HG03342 (cell line): ENCODE data around the gene RAD18.

Source experiments
- ATAC-seq: cut with Tn5 transposase; IDR thresholded peaks from one replicate; pipeline ENCODE4 v1.9.1; 2021; ENCODE audit warnings: mild to moderate bottlenecking, moderate library complexity; ENCODE audit not compliant: unreplicated experiment

Gene RAD18, protein sequence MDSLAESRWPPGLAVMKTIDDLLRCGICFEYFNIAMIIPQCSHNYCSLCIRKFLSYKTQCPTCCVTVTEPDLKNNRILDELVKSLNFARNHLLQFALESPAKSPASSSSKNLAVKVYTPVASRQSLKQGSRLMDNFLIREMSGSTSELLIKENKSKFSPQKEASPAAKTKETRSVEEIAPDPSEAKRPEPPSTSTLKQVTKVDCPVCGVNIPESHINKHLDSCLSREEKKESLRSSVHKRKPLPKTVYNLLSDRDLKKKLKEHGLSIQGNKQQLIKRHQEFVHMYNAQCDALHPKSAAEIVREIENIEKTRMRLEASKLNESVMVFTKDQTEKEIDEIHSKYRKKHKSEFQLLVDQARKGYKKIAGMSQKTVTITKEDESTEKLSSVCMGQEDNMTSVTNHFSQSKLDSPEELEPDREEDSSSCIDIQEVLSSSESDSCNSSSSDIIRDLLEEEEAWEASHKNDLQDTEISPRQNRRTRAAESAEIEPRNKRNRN

DNA sequence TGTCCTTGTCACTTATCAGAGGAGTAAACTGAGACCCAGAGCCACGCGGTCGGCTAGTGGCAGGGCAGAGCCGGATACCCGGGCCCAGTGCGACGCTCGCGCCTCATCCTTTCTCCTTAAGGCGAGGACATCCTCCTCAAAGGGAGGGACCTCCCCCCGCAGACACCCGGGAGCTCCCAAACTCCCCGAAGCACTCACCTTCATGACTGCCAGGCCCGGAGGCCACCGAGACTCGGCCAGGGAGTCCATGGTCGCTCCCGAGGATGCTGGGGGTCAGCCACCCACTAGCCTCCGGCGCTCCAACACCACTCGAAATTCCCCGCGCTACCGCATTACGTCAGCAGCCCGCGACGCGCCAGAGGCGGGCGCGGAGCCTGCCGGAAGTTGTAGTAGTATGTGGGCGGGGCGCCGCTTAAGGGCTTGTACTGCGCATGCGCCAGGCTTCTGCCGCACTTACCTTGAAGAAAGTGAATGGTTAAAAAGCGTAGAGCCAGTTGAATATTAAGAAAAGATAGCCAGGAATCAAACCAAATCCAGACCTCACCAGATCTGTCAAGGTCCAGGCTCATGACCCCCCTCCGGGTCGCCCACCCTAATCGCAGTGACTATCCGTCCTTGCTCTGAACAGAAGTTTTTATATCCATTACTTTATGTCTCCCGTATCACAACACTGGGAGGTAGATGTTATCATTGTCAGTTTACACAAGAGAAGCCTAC, at the start of gene RAD18:
TSS of gene RAD18 (minus strand) at position 336 of the 717 bp plus-strand sequence. CDS start at position 249, 87 bp downstream.
- peak; percentile 89 for ATAC-seq

DNA sequence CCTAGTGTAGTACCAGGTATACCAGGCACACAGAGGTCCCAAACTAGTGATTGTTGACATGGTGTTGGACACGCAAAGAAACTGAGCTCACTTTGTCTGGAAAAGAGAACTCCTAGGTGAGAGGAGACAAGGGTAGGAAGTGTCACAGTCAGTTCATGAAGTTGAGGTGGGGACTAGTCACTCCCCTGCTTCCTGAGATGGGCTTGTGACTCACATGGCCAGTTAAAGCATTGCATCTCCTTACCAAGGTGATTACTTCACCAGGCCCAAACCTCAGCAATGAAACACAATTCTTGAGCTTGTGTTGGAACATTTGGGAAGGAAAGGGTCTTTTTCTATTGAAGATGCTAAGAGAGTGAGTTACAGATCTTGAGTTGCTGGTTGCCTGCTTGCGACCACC, 49.2 kb upstream of the RAD18 start:
- ATAC-seq: no peak

DNA sequence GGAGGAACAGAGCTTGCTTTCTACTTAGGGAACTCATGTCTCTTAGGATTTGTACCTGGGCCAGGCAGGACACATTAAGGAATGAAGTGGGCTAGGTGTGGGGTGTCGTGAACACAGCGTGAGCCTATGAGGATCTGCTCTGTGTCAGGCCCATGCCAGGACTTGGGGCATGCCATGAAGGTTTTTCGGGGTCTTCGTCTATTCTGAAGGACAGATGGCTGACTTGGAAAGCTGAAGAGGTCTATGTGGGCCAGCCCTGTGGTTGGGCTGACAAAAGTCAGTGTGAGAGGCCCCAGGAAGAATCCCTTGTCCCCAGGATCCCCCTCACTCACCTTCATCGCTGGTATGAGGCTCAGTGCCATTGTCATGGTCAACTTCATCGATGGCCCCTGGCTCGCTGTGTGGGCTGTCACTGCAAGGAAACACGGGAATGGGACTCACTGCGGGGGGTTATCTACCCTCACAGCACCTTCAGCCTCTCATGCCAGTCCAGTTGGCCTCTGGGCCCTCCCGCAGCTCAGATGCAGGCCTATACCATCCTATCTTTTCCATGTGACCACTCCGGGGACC, 46.8 kb upstream of the RAD18 start:
- no peak for ATAC-seq

DNA sequence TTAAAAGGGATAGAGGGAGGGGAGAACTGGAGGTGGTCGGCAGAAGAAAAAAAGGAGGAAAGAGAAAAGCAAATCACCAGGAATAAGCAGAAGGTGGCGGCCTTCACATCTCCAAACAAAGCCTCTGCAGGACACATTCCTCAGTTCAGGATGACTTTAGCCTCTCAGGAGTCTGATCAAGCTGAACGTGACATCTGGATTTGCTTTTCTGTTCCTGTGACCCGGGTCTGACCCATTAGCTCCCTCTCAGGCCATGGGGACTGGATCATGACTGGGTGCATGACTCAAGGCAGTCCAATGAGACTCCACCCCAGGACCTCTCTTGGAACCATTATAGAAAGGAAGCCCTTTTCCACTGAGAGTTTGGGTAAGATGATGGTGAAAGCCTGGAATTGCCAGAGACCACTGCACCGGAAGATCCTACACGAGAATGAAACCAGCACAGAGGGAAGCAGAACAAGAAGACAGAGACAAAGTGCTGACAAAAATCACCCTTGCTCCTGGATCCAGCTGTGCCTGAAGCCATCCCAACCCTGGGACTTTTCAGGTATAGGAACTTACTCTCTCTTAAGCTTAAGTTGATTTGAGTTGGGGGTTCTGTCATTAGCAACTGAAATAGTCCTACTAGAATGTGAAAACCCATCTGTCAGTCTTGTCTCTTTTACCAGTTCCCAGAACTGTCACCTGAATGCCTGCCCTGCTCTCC, 45.4 kb upstream of the RAD18 start:
- ATAC-seq: no peak

DNA sequence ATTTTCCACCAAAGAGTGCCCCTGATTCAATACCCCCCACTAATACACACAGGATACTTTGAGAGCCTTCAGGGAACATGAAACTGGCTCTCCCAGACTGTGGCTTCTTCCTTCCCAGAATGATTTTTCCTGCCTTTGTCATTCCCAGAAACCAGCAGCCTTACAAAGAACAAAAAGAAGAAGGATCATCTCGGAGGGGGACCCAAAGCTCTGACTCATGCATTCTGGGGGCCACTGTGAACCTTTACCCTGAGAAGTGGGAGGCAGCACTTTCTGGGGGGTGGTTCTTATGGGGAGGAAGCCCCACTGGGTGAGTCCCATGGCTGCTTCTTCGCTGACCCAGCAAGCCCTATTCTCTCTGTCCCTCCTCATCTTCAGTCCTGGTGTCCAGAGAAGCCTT, 44.7 kb upstream of the RAD18 start:
- no peak for ATAC-seq

DNA sequence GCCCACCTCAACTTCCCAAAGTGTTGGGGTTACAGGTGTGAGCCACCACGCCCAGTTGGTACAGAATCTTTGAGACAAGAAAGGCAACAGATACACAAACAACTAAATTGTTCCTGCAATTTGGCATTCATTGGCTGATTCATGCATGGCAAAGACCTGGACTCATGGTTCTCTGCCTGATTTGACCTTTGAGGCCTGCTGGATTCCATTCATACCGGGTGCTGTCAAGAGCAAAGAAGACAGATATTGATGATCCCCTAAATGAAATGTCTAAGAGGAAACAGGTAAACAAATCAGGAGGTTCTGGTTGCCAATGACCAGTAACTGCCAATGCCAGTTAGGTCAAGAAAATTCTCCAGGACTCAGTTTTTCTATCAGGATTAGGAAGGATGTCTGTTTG, 43.9 kb upstream of the RAD18 start:
- no peak for ATAC-seq

DNA sequence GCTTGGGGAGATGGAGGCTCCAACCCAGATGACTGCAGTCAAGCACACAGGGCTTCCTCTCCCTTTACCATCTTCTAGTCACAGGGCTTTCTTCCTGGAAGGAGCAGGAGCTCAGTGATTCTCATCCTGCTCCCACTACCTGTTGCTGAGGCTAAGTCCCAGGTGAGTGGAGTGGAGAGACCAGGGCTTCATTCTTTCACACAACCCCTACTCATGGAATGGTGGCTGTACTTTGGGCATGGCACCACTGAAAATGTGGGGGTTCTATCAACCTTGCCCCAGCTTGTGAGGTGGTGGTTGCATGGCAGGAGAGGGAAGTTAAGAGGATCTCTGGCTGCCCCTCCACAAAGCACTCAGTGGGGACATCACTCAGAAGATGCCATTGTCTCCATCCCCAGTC, 36.8 kb upstream of the RAD18 start:
- ATAC-seq: no peak

DNA sequence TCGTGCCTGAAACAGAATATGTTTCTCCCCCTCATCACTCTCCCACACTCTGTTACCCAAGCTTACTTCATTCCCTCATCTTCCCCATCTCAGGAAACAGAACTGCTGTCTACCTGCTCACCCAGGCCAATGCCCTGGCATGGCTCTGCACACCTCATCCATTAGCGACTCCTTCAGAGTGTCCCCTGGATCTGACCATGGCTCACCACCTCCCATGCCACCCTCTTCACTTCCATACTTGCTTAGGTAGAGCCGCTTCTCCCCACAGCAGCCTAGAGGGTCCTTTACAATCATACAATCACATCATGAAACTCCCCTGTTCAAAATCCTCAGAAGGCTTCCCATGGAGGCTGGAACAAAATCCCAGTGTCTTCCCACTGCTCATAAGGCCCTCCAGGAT, 33.9 kb upstream of the RAD18 start:
- no peak for ATAC-seq

DNA sequence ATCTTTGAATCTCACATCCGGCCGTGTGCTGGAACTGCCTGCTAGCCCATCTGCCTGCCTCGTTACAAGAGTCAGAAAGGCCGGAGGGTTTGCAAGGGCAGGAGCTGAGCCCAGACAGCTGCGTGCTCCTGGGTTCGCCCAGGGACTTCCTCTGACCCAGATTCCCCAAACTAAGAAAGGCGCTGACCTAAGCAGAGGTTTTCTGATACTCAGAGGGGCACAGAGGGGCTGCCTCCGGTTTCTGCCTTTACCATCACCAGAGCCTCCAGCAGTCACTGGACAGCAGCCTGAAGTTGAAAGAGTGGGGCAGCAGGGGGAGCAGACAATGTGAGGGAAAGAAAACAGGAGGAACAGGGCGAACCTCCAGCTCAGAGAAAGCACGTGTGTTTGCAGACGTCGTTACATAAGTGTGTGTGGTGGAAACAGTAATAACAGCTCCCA, 33.4 kb upstream of the RAD18 start:
- no peak for ATAC-seq

DNA sequence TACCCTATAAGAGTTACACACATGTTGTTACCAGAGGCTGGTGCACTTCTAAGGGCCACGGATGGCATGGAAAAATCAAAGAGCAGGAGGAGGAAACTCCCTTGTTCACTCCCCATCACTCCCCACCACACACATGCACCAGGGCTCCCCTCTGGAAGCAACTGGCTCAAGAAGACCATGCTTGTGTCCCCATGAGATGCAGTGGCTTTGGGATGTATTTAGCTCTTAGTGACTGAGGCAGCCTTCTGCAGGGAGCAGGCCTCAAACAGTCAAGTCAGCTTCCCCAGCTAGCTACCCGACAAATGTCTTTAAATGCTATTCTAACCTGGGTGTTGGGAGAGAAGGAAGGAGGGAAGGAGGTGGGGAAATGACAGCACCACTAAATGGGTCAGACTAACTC, 32.9 kb upstream of the RAD18 start:
- no peak for ATAC-seq

DNA sequence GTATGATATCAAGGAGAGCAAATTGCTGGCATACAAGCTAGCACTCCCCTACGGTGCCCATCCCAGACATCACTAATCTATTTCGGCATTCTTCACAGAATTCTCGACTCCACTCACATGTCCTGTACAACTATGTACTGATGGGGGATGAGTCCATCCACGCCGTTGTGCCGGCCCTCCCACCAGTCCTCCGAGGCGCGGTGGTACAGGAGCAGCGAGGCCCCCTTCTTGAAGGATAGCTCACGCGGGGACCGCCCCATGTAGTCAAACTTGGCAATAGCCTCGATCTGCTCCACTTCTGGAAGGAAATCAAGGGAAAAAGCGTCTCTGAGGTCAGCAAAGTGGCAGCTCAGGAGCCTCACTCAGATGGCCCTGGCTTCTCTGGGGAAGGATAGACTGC, 31.0 kb upstream of the RAD18 start:
- ATAC-seq: no peak

DNA sequence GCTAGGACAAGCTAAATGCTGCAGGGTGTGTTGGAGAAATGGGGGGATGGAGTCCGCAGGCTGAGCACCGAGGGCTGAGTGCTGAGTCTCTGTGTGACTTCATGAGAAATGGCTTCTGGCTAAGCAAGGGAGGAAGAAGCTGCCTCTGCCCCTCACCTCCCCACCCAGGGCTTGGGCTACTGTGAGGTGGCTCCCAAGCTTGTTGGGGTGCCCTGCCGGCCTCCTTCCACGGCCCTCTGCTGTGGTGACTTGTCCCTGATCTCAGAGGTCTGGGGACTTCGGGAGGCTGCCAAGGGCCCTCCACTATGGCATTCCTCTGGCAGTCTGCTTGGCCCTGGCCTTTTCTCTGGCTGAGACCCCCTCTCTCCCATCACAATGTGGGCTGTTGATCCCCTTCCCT, 30.1 kb upstream of the RAD18 start:
- ATAC-seq: no peak

DNA sequence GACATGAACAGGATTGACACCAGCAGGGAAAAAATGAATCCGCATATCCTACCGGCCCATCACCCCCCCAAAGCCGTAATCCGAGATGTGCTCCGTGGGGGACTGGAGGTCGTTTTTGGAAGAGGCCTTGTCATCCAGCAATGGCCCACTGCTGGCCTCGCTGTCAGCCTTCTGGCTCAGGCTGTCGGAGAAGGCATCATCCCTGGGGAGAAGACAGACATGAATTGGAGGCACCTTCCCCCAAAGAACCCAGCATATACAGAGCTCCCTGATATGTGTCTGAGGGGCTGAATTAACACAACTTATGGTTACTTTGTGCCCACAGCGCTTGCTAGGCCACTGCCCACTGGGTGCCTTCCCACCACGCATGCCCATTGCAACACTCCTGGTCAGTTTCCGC, 29.6 kb upstream of the RAD18 start:
- no peak for ATAC-seq

DNA sequence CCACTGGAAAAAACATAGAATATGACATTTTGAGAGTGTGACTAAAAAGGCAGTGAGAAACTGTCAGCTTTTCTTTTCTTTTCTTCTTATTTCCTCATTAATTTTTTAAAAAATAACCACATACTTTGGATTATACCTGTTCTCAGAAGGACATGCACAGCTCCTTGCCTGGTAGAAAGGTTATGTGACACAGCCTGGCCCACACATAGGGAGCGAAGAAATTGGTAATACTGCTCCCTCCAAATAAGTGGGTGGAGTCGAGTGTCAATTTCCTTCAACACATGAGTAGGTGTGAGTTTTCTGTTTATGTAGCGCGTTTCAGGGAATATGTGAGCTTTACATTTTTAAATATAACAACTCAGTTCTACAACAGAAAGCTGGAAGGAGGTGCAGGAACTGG, 28.9 kb upstream of the RAD18 start:
- no peak for ATAC-seq

DNA sequence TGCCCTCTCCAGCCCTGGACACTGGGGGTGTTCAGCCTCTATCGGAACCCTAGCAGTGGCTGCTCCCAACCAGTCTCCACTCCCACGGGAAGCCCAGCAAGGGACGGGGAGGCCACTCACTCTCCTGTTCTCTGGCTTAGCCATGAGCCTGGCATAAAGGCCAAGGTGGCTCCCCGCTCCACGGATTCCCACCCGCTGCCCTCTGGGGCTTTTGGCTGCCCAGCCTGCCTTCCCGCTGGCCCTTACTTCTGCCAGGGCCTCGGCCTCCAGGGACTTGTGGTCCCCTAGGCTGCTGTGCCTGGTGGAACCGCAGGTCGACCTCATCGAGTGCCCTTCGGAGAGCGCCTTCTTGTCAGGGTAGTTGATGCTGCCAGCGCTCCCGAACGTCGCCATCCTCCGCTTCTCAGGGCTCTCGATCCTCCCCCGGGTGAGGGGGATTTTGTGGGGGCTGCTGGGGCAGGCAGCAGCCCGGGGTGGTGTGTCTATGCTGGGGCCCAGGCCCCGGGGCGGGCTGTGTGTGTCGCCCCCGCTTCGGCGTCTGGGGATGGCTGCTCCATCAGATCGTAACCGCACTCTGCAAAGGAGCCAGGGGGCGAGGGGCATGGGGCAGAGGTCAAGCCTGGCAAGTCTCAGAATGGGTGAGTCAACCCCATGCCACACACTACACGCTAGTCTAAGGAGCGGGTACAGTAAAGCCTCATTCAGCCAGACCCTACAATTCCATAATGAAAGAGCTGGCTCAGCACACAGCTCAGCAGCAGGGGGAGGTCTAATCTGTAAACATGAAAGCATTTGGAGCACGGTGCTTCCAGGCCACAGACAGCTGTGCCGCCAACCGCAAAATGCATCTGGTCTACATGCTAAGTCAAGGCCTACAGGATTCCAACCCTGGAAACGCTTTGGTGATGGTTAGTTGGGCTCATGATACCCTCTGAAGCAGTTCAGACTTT, 27.3 kb upstream of the RAD18 start:
- ATAC-seq: no peak

DNA sequence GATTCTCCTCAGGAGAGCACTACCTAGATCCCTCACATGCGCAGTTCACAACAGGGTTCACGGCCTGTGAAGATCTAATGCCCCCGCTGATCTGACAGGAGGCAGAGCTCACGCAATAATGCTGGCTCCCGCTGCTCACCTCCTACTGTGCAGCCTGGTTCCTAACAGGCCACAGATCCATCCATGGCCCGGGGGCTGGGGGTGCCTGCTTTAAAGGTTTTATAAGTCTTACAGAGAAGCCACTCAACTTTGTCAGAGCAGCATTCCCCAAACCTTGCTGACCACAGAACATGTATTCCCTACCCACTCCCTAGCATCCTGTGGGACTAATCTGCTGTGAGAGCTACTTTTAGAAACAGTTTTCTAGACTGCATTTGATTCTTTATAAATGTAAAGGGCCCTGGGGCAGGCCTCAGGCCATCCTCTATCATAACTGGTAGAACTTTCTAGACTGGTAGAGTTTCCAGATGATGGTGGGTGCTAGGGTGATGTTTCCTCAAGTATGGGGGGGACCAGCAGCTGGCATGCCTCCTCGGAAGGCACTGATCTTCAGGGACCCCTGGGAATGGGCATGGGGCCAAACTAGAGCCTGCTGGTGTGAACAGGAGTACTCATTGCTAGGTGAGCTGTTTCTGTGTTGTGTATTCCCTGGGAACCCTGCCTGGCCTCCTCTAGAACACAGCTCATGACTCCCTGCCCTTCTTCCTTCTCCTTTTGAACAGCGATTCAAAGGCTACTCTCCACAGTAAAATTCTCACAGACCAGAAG, 25.7 kb upstream of the RAD18 start:
- no peak for ATAC-seq

DNA sequence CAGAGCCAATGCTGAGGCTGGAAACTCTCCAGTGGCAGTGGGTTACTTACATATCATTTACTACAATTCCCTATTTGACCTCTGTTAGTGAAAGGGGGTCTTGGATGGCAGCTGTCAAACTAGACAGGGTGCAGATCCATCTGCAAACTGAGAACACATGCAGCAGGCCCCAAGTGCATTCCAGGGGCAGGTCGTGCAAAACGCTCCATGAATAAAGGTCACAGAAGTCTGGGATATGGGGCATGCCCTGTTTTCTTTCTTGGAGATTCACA, 25.0 kb upstream of the RAD18 start:
- no peak for ATAC-seq

DNA sequence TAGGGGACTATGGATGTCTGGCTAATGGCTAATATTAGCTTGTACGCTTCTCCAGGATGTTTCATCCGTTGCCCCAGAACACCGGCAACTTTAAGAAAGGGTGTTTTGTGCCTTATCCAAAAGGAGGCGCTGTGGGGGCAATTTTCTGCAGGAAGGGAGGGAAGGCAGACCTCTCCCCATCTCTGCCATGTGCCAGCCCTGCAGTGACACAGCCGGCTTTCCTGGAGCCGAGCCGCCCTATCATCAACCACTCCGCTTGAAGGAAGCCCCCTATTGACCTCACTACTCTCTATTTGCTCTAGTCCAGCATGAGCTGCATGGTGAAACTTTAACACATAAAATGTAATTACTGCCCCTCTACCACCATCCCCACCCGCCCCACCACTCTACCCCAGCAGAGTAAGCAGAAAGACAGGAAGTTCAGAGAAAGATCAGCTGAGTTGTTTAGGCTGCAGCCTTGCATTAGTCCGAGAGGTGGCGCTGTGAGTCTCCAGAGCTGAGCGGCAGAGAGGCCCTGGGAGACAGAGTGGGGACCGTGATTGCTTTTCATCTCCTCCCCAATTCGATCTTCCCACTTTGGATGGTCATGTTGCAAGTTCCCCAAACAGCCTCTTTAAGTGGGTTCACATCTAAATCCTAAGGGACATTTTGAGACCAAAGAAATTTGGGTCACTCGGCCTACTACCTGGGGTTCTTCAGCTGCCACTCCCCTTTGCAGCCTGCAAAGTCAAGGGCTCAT, 24.5 kb upstream of the RAD18 start:
- peak; percentile 81 for ATAC-seq

DNA sequence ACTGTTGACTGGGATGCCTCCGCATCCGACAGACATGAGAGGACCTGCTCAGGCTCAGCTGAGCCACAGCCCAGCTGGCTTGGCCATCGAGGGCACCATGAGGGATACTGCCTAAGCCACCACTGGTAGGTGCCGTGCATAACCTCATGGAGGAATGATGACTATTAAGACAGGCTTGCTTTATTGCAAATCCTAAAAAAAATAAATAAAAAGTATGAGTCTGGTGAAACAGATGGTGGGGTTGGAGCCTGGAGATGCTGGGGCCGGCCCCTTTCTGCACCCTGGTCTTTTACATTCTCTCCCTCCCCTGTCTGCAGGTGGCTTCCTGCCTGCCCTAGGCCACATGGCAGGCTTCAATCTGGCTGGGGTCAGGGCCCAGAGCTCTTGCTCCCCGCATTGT, 24.0 kb upstream of the RAD18 start:
- no peak for ATAC-seq
